Measurements from ENCODE around the gene GNL1.

- TF ChIP-seq, protein P1, sequence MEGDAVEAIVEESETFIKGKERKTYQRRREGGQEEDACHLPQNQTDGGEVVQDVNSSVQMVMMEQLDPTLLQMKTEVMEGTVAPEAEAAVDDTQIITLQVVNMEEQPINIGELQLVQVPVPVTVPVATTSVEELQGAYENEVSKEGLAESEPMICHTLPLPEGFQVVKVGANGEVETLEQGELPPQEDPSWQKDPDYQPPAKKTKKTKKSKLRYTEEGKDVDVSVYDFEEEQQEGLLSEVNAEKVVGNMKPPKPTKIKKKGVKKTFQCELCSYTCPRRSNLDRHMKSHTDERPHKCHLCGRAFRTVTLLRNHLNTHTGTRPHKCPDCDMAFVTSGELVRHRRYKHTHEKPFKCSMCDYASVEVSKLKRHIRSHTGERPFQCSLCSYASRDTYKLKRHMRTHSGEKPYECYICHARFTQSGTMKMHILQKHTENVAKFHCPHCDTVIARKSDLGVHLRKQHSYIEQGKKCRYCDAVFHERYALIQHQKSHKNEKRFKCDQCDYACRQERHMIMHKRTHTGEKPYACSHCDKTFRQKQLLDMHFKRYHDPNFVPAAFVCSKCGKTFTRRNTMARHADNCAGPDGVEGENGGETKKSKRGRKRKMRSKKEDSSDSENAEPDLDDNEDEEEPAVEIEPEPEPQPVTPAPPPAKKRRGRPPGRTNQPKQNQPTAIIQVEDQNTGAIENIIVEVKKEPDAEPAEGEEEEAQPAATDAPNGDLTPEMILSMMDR (IDR thresholded peaks at IDR 0.05; ENCODE audit: low read depth, low read length) = no peak
- TF ChIP-seq POLR2A (IDR thresholded peaks at IDR 0.05; ENCODE audit: extremely low read depth, insufficient read length) = no peak
These were observed 18.4 kb downstream of the GNL1 start for GRCh38 chr6:30537931-30538330.
